ENCODE results near the gene DHRS2. TPM values are rescaled to one million over a fixed set of nuclear protein-coding genes. Genes with fewer than 3 reads are reported as not detected.
"Not testable (repeated sequence)": the region's sequence is repeated elsewhere in the genome, so short reads cannot be mapped to it uniquely, and the experiment has no call there.

Gene DHRS2, protein sequence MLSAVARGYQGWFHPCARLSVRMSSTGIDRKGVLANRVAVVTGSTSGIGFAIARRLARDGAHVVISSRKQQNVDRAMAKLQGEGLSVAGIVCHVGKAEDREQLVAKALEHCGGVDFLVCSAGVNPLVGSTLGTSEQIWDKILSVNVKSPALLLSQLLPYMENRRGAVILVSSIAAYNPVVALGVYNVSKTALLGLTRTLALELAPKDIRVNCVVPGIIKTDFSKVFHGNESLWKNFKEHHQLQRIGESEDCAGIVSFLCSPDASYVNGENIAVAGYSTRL
- polyA plus RNA-seq (2014; cell fraction: cytosol; rRNA removed) = 2.7 and 5.0 TPM in 2 replicates
- polyA plus RNA-seq (2014; cell fraction: nucleus; rRNA removed) = 2.2 and 3.3 TPM in 2 replicates

DNA sequence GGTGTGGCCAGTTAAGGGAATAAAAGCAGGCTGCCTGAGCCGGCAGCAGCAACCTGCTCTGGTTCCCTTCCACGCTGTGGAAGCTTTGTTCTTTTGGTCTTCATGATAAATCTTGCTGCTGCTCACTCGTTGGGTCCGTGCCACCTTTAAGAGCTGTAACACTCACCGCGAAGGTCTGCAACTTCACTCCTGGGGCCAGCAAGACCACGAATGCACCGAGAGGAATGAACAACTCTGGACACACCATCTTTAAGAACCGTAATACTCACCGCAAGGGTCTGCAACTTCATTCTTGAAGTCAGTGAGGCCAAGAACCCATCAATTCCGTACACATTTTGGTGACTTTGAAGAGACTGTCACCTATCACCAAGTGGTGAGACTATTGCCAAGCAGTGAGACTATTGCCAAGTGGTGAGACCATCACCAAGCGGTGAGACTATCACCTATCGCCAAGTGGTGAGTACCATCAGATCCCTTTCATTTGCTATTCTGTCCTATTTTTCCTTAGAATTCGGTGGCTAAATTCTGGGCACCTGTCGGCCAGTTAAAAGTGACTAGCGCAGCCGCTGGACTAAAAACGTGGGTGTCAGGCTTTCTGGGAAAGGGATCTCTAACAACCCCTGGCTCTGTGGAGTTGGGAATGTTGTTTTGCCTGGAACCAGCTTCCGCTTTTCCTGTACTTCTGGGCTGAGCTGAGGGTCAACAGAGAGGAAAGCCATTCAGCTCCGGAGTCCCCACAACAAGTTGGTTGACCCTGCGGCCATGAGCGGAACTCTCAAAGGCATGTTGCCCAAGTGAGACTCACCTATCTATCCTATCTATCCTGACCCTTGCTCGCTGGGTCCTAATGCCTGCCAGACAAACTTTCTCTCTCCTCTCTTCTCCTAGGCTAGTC is at the start of gene DHRS2:
TSS of gene DHRS2 (plus strand) at position 48 of the 895 bp plus-strand sequence. CDS start 2,501 bp downstream, outside the sequence.
- DNase-seq (ENCODE audit: low spot score) = no peak

- peak; percentile 94 for DNase-seq (ENCODE audit: low spot score)
These were observed 47.1 kb upstream of the DHRS2 start for GRCh38 chr14:23588884-23589598.

- no peak for DNase-seq (ENCODE audit: low spot score)
These were observed 46.6 kb upstream of the DHRS2 start for GRCh38 chr14:23589606-23590005.

- DNase-seq (ENCODE audit: low spot score) = no peak
These were observed 46.0 kb upstream of the DHRS2 start for GRCh38 chr14:23590198-23590597.

GRCh38 chr14:23594191-23594590 is 42.0 kb upstream of the DHRS2 start:
- DNase-seq (ENCODE audit: low spot score) = not testable (repeated sequence)

- DNase-seq (ENCODE audit: low spot score) = no peak
These were observed 35.8 kb upstream of the DHRS2 start for GRCh38 chr14:23600322-23600707.

- DNase-seq (ENCODE audit: low spot score) = no peak
These were observed 35.4 kb upstream of the DHRS2 start for GRCh38 chr14:23600806-23601205.

GRCh38 chr14:23601424-23601823 is 34.7 kb upstream of the DHRS2 start:
- no peak for DNase-seq (ENCODE audit: low spot score)

DNA sequence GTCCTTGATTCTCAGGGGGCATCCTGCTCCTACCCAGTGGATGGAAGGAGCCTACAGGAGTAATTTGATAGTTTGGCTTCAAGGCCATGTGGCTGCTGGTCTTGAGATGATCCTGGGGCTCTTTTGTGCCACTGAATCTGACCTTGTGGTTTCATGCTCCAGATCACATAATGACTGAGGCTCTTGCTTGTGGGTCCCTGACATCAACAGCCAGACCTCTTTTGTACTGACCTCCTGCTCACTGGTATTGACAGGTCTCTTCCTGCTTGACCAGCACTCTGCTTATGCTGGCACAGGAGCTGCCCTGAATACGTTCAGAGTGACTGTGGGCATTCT is 34.4 kb upstream of the DHRS2 start:
- no peak for DNase-seq (ENCODE audit: low spot score)

GRCh38 chr14:23602181-23603095 is 33.7 kb upstream of the DHRS2 start:
- DNase-seq (ENCODE audit: low spot score) = no peak

DNA sequence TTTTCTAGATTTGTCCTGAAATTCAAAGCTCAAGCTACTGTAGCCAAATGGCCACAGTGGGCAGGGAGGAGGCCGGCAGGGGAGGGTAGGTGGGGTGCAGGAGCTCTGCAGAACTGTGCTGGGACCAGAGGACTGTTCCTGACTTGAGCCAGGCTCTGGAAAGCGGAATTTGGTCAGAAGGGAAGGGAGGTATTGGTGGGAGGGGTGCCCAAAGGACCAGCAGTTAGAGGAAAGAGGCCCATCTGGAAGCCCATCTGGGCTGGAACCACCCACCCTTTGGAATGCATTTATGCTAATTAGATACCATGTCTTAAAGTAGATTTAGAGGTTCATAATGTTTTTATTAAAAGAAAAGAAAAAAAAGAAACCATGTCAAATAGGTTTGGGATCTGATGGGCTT is 33.1 kb upstream of the DHRS2 start:
- no peak for DNase-seq (ENCODE audit: low spot score)

GRCh38 chr14:23604148-23604547 is 32.0 kb upstream of the DHRS2 start:
- DNase-seq (ENCODE audit: low spot score) = no peak

GRCh38 chr14:23604675-23605170 is 31.4 kb upstream of the DHRS2 start:
- DNase-seq (ENCODE audit: low spot score) = no peak

DNA sequence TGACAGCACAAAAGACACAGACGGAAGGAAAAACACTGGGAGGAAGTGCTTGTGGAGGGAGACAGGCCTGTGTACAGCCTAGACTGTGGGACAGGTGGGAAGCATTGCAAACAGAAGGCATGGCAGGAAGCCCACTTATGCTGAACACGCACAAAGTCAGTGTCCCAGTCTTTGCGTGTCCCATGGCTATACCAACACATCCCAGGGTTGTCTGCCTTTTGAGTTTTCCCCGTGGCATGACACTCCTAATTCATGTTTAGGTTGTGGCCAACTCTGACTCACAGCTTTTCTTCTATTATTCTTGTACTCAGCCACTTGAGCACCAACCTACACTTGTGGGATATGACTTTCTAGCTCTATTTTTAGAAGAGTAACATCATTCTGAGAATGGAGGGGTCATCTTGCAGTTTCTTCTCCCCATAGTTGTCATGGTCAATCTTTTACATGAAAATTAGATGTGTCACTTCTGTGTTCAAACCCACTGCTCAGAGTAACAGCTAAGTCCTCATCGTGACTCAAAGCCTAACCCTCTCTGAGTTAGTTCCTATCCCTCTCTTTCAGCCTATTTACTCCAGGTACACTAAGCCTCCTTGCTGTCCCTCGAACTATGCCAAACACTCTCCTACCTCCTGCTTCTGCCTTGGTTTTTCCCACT is 30.1 kb upstream of the DHRS2 start:
- no peak for DNase-seq (ENCODE audit: low spot score)

DNA sequence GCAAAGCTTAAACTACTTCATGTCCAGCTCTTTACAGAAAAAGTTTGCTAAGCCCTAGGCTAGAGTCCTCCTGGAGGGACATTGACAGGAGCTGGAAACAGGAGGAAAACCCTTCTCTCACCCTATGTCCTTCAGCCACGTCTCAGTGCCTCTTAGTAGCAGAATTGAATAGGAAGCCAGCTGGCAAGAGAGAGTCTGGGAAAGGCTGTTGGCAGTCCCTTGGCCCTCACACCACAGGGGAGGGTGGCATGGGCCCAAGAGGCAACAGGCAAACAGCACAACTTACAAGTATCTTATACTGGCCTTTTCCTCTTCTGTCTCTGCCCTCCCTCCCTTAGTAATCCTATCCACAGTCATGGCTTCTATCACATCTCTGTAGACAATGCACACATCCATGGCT is 27.7 kb upstream of the DHRS2 start:
- DNase-seq (ENCODE audit: low spot score) = no peak

- DNase-seq (ENCODE audit: low spot score) = no peak
These were observed 27.2 kb upstream of the DHRS2 start for GRCh38 chr14:23609001-23609400.

- DNase-seq (ENCODE audit: low spot score) = not testable (repeated sequence)
These were observed 26.6 kb upstream of the DHRS2 start for GRCh38 chr14:23609411-23610089.

GRCh38 chr14:23610090-23610814 is 25.9 kb upstream of the DHRS2 start:
- no peak for DNase-seq (ENCODE audit: low spot score)

GRCh38 chr14:23610815-23611289 is 25.3 kb upstream of the DHRS2 start:
- DNase-seq (ENCODE audit: low spot score) = no peak
